ENCODE measurements around the gene CACNA1G.
A peak's percentile ranks its signal among the peaks of the same experiment; 100 is the strongest.

Gene CACNA1G

DNA sequence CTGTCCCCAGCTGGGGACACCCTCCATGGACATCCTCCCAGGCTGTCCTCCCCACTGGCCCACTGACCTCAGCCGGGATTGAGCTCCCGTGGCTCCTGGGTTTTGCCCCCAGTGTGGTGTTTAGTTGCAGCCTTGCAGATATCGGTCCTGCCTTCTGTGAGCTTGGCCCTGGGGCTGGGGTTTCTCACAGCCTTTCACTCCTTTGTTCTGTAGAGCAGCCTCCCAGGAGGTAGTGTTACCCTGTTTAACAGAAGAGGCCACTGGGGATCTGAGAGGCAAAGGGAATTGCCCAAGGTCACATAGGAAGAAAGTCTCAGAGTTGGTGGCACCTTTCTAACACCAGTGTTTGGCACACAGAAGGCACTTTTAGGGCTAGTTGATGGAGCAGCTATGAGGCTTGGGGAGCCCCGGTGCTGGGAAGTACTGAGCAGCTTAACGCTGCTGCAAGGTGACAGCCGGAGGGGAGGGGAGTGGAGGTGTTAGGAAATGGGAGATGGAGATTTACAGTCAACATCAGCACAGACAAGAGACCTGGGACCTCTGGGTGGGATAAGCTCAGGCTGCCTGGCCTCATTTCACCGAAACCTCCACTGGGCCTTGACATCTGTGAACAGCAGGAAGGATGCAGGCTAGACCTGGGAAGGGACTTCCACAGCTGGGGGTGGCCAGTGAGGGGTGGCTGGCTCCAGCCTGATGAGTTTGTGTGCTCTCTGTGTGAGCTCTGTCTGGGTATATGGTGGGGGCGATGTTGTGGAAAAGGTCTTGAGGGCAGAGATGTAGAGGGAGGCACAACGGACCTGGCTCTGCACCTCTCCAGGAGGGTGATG is 26.1 kb downstream of the CACNA1G start:
- Histone ChIP-seq H3K4me3 (ENCODE audit: low read depth, low read length) (peak overlapping the region; percentile 29), H3K27ac (peak overlapping the region; percentile 95), H3K36me3 (peaks cover 72% of the 10 kb centered on the region), H3K27me3 (ENCODE audit: insufficient read depth, low read depth, severe bottlenecking) (no peaks in the 10 kb centered on the region), H3K9me3 (ENCODE audit: severe bottlenecking) (no peaks in the 10 kb centered on the region)
- DNase-seq: peak; percentile 97
- TF ChIP-seq, protein P1, sequence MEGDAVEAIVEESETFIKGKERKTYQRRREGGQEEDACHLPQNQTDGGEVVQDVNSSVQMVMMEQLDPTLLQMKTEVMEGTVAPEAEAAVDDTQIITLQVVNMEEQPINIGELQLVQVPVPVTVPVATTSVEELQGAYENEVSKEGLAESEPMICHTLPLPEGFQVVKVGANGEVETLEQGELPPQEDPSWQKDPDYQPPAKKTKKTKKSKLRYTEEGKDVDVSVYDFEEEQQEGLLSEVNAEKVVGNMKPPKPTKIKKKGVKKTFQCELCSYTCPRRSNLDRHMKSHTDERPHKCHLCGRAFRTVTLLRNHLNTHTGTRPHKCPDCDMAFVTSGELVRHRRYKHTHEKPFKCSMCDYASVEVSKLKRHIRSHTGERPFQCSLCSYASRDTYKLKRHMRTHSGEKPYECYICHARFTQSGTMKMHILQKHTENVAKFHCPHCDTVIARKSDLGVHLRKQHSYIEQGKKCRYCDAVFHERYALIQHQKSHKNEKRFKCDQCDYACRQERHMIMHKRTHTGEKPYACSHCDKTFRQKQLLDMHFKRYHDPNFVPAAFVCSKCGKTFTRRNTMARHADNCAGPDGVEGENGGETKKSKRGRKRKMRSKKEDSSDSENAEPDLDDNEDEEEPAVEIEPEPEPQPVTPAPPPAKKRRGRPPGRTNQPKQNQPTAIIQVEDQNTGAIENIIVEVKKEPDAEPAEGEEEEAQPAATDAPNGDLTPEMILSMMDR (IDR thresholded peaks at IDR 0.05; ENCODE audit: low read depth, low read length): no peak

DNA sequence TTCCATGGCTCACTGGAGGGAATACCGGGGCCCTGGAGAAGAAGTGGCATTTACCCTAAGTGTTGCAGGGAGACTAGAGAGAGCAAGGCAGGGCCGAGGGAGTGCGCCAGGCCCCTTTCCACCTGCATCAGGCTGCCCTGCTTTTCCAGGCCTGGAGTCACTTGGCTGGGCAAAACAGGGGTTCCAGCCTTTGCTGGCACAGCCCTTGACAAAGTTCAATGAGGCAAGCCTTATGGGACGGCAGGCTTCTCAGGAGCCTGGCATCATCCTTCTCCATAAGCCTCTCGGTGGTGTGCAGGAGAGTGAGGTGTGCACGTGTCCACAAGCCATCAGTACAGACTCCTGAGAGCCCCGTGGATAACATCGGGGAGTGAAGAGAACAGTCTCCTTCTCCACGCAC is 27.1 kb downstream of the CACNA1G start:
- no peak overlapping the region for H3K4me3 ChIP-seq (ENCODE audit: low read depth, low read length)
- peaks cover 72% of the 10 kb centered on the region for H3K36me3 ChIP-seq
- peak overlapping the region; percentile 95 for H3K27ac ChIP-seq
- H3K9me3 ChIP-seq (ENCODE audit: severe bottlenecking): no peaks in the 10 kb centered on the region
- TF ChIP-seq, protein P1 (IDR thresholded peaks at IDR 0.05; ENCODE audit: low read depth, low read length): no peak
- H3K27me3 ChIP-seq (ENCODE audit: insufficient read depth, low read depth, severe bottlenecking): no peaks in the 10 kb centered on the region
- DNase-seq: no peak

DNA sequence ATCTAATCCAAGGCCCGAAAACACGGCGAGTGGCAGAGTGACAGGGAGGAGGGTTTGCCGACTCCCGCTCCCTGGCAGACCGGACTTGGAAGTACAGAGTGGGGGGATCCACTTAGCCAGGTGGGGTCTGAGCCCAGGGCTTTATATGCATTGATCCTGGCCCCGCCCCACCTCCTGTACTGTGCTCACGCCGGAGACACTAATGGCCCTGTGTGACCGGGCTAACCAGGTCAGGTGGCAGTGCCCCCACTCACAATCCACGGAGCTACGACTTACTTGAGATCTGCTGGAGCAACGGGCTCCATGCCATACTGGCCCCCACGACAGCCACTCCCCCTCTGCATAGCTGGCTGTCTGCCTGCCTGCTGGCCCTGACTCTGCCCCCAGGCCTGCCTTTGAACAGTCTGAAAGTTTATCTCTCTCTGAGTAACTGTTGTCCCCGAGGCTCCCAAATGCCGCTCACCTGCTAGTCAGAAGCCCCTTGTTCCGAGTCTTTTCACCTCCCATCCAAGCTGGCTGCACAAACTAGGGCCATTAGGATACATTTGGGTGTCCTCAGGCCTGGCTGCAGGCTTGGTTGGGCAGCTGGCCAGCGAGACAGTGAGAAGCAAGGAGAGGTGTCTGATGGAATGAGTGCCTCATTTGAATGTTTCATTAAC is 28.0 kb downstream of the CACNA1G start:
- peak; percentile 96 for DNase-seq
- Histone ChIP-seq H3K27me3 (ENCODE audit: insufficient read depth, low read depth, severe bottlenecking) (no peaks in the 10 kb centered on the region), H3K4me3 (ENCODE audit: low read depth, low read length) (peak overlapping the region; percentile 2; the same call in 1 of the 2 replicates), H3K27ac (peak overlapping the region; percentile 95), H3K9me3 (ENCODE audit: severe bottlenecking) (no peaks in the 10 kb centered on the region), H3K36me3 (peaks cover 73% of the 10 kb centered on the region)
- TF ChIP-seq, protein P1 (IDR thresholded peaks at IDR 0.05; ENCODE audit: low read depth, low read length): no peak

DNA sequence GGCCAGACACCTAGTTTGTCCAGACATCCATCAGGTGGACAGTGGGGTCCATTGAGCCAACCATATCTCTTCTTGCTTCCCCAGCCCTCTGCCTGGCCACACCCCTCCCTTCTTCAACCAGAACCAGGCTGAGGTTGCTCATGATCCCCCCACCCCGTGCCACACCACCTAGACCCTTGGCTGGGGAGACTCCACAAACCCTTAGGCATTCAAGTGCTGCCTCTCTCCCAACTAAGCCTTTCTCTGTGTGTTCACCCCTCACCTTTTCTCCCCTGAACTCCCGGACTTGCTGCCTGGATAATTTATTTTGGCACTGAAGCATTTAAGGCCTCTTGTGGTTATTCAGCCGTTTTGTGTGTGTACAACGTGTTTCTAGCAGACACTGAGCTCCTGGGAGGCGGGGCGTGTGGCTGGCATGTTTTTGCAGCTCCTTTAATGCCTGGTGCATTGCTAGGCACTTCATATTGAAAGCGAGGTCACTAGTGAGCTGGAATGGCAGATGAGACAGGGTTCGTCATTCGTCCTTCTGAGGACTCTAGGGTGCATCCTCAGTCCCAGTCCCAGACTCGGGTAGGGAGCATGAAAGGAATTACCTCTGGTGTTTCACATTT is 28.7 kb downstream of the CACNA1G start:
- H3K9me3 ChIP-seq (ENCODE audit: severe bottlenecking): no peaks in the 10 kb centered on the region
- no peaks in the 10 kb centered on the region for H3K27me3 ChIP-seq (ENCODE audit: insufficient read depth, low read depth, severe bottlenecking)
- H3K27ac ChIP-seq: peak overlapping the region; percentile 95
- TF ChIP-seq, protein P1 (IDR thresholded peaks at IDR 0.05; ENCODE audit: low read depth, low read length): no peak
- H3K36me3 ChIP-seq: peaks cover 73% of the 10 kb centered on the region
- no peak overlapping the region for H3K4me3 ChIP-seq (ENCODE audit: low read depth, low read length)
- DNase-seq: no peak

DNA sequence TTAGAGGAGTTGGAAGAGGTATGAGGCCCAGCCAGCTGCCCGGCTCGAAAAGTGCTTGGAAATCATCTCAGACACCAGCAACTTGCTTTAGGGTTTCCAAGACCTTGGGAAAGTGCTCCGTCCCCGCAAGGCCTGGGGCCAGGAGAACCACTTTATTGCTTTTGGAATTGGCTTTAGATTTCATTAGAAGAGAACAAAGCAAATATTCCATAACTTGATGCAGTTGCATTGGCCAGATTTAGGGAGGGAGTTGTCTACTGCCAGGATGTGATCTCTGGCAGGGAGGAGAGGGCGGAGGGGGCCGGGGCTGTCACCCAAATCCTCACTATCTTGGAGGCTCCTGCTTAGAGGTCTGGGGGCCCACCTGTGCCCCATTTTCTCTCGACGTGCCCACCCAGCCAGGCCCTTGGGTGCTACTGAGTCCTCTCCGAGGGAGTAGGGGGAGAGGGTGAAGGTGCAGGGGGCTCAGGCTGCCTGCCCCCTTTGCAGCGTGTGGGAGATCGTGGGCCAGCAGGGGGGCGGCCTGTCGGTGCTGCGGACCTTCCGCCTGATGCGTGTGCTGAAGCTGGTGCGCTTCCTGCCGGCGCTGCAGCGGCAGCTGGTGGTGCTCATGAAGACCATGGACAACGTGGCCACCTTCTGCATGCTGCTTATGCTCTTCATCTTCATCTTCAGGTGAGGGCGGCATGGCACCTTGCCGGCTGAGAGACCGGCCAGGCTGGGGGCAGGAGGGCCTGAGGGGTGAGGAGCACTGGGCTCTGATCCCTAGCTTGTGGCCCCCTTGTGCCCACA is 30.6 kb downstream of the CACNA1G start:
- H3K27ac ChIP-seq: peak overlapping the region; percentile 95
- H3K4me3 ChIP-seq (ENCODE audit: low read depth, low read length): no peak overlapping the region
- no peaks in the 10 kb centered on the region for H3K9me3 ChIP-seq (ENCODE audit: severe bottlenecking)
- no peak for DNase-seq
- no peaks in the 10 kb centered on the region for H3K27me3 ChIP-seq (ENCODE audit: insufficient read depth, low read depth, severe bottlenecking)
- TF ChIP-seq, protein P1 (IDR thresholded peaks at IDR 0.05; ENCODE audit: low read depth, low read length): no peak
- peaks cover 77% of the 10 kb centered on the region for H3K36me3 ChIP-seq
